DOHH2 (cell line): ENCODE measurements around the gene MKKS.

Source experiments
- H3F3A ChIP-seq: fragments of 200-600 bp; sonication (generic), shearing (Covaris generic); 2 replicates; pipeline ENCODE4 v1.6.0; 2016; ENCODE audit warnings: antibody characterized with exemption, mild to moderate bottlenecking; ENCODE audit not compliant: control insufficient read depth, insufficient read depth
- H3K27ac ChIP-seq: fragments of 200-600 bp; sonication (generic); 2 replicates; pipeline ENCODE4 v1.5.1; 2014; ENCODE audit warnings: low read depth, mild to moderate bottlenecking, low read length, moderate library complexity
- H3K27me3 ChIP-seq: fragments of 200-600 bp; sonication (generic); 2 replicates; pipeline ENCODE4 v1.6.1; 2014; ENCODE audit warnings: mild to moderate bottlenecking, low read length, mixed read lengths; ENCODE audit not compliant: control insufficient read depth
- H3K36me3 ChIP-seq: fragments of 200-600 bp; sonication (generic); 2 replicates; pipeline ENCODE4 v1.6.1; 2014; ENCODE audit warnings: mild to moderate bottlenecking, low read length, moderate library complexity, mixed read lengths; ENCODE audit not compliant: control insufficient read depth
- H3K4me1 ChIP-seq: fragments of 200-600 bp; sonication (generic); 2 replicates; pipeline ENCODE4 v1.6.1; 2014; ENCODE audit warnings: mild to moderate bottlenecking, low read length, mixed read lengths; ENCODE audit not compliant: control insufficient read depth
- H3K4me2 ChIP-seq: fragments of 200-600 bp; sonication (generic); 2 replicates; pipeline ENCODE4 v1.6.0; 2014; ENCODE audit warnings: mild to moderate bottlenecking, low read length, moderate library complexity
- H3K4me3 ChIP-seq: fragments of 200-600 bp; sonication (generic); 2 replicates; pipeline ENCODE4 v1.5.1; 2014; ENCODE audit warnings: mild to moderate bottlenecking, low read length, mixed read lengths
- H3K79me2 ChIP-seq: fragments of 200-600 bp; sonication (generic); 2 replicates; pipeline ENCODE4 v1.6.1; 2014; ENCODE audit warnings: mild to moderate bottlenecking, low read length, mixed read lengths; ENCODE audit not compliant: control insufficient read depth
- H3K9me2 ChIP-seq: fragments of 200-600 bp; sonication (generic); replicated peaks from 2 replicates; pipeline ENCODE4 v1.6.1; 2014; ENCODE audit warnings: mild to moderate bottlenecking, low read length, mixed read lengths; ENCODE audit not compliant: control insufficient read depth
- H3K9me3 ChIP-seq: fragments of 200-600 bp; sonication (generic); 2 replicates; pipeline ENCODE4 v1.6.1; 2014; ENCODE audit warnings: antibody characterized with exemption, low read length, mixed read lengths; ENCODE audit not compliant: control insufficient read depth, insufficient read depth
- H4K20me1 ChIP-seq: fragments of 200-600 bp; sonication (generic); 2 replicates; pipeline ENCODE4 v1.6.0; 2014; ENCODE audit warnings: low read depth, mild to moderate bottlenecking, antibody characterized with exemption, low read length, moderate library complexity; ENCODE audit not compliant: control insufficient read depth, insufficient read depth
- EZH2phosphoT487 ChIP-seq: fragments of 200-600 bp; sonication (generic); IDR thresholded peaks from 2 replicates; pipeline ENCODE4 v1.6.1; 2017; ENCODE audit warnings: borderline replicate concordance, mild to moderate bottlenecking, antibody characterized with exemption, low read length, moderate library complexity, mixed read lengths
- TF ChIP-seq, protein P1 (sequence below): fragments of 200-600 bp; sonication (generic); IDR thresholded peaks from one replicate; pipeline ENCODE4 v1.5.1; 2014; ENCODE audit warnings: antibody characterized with exemption, mild to moderate bottlenecking, low read depth, low read length; ENCODE audit not compliant: poor library complexity, severe bottlenecking

The MKKS gene

DNA sequence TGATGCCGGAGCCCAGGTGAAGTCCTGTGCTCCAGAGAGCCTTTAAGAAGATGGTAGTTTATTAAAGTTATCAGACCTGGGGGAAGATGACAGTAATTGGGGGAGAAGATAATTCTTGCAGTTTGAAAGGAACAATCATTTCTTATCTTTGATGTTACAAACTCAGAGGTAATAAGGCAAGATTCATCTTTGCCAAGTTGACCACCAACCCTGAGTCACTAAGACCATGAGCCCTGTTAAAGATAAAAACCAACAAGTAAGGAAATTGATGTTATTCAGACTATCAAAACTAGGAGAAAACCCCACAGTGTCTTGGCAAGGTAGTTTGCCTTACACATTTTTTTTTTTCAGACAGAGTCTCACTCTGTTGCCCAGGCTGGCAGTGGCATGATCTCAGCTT lies 73.1 kb downstream of the MKKS start:
- no peak for TF ChIP-seq EZH2phosphoT487
- TF ChIP-seq, protein P1, sequence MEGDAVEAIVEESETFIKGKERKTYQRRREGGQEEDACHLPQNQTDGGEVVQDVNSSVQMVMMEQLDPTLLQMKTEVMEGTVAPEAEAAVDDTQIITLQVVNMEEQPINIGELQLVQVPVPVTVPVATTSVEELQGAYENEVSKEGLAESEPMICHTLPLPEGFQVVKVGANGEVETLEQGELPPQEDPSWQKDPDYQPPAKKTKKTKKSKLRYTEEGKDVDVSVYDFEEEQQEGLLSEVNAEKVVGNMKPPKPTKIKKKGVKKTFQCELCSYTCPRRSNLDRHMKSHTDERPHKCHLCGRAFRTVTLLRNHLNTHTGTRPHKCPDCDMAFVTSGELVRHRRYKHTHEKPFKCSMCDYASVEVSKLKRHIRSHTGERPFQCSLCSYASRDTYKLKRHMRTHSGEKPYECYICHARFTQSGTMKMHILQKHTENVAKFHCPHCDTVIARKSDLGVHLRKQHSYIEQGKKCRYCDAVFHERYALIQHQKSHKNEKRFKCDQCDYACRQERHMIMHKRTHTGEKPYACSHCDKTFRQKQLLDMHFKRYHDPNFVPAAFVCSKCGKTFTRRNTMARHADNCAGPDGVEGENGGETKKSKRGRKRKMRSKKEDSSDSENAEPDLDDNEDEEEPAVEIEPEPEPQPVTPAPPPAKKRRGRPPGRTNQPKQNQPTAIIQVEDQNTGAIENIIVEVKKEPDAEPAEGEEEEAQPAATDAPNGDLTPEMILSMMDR, result no peak
- H3K27ac ChIP-seq, result no peak overlapping the region

DNA sequence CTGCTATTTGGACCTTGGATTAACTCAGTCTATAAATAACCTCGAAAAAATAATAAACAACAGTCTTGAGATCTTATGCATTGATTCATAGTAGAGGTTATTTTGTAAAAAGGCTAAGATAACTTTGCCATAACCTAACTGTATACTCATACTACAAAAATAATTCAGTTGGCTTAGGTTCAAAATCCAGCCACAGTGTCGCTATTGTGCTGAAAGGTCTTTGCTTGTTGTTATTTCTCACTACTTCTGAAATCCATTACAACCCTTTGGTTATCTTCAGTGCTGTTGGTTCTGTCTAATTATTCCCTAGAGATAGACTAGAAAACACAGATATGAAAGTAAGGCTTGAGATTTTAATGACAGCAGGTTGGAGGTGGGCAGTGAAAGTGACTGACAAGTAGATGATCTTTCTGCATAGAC lies 74.4 kb downstream of the MKKS start:
- no peaks in the 10 kb centered on the region for H3K36me3 ChIP-seq
- TF ChIP-seq EZH2phosphoT487, result no peak
- TF ChIP-seq, protein P1, result no peak
- no peak overlapping the region for H3K27ac ChIP-seq
- no peak overlapping the region for H3K4me3 ChIP-seq
- H3K9me3 ChIP-seq, result no peaks in the 10 kb centered on the region
- H3K27me3 ChIP-seq, result no peaks in the 10 kb centered on the region
- H3K4me1 ChIP-seq, result no peaks in the 10 kb centered on the region
- no peak overlapping the region for H3K4me2 ChIP-seq
- no peaks in the 10 kb centered on the region for H3F3A ChIP-seq
- no peaks in the 10 kb centered on the region for H3K9me2 ChIP-seq
- no peaks in the 10 kb centered on the region for H3K79me2 ChIP-seq
- no peaks in the 10 kb centered on the region for H4K20me1 ChIP-seq

More for the DNA sequence above, 73.1 kb downstream of the MKKS start:
- Histone ChIP-seq H3K27me3 (no peaks in the 10 kb centered on the region), H3K9me3 (no peaks in the 10 kb centered on the region), H3K36me3 (no peaks in the 10 kb centered on the region), H3K4me3 (no peak overlapping the region), H3F3A (no peaks in the 10 kb centered on the region), H3K79me2 (no peaks in the 10 kb centered on the region), H3K4me2 (no peak overlapping the region), H3K4me1 (no peaks in the 10 kb centered on the region), H4K20me1 (no peaks in the 10 kb centered on the region), H3K9me2 (no peaks in the 10 kb centered on the region)

DNA sequence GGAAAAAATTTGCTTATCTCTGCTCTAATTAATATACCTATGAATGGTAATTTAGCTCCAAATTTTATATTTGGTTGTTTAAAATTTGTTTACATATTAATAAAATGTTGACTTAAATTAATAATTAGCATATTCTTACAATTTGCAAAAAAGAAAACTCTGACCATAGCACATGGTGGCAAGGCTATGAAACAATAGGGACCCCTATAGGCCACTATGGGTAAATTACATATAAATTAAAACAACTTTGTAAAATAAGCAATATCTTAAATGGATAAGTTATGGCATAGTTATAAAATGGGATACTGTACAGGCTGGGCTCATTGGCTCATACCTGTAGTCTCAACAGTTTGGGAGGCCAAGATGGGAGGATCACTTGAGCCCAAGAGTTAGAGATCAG lies 76.0 kb downstream of the MKKS start:
- H3K9me2 ChIP-seq, result no peaks in the 10 kb centered on the region
- H3K79me2 ChIP-seq, result no peaks in the 10 kb centered on the region
- H3K36me3 ChIP-seq, result no peaks in the 10 kb centered on the region
- no peaks in the 10 kb centered on the region for H3F3A ChIP-seq
- no peaks in the 10 kb centered on the region for H3K9me3 ChIP-seq
- no peak overlapping the region for H3K27ac ChIP-seq
- TF ChIP-seq, protein P1, result no peak
- no peak for TF ChIP-seq EZH2phosphoT487
- H4K20me1 ChIP-seq, result no peaks in the 10 kb centered on the region
- no peak overlapping the region for H3K4me2 ChIP-seq
- H3K27me3 ChIP-seq, result no peaks in the 10 kb centered on the region
- H3K4me3 ChIP-seq, result no peak overlapping the region
- H3K4me1 ChIP-seq, result no peaks in the 10 kb centered on the region
